ENCODE results near the gene SYNPO2. TPM values are rescaled to one million over a fixed set of nuclear protein-coding genes. Genes with fewer than 3 reads are reported as not detected.

The SYNPO2 gene
- total and polyA plus RNA-seq, 10 of the 15 experiments (the other 5 are each of a cell fraction or from before 2014, with no cell fraction given): 0.04 to 0.34 (median 0.28) TPM

- in situ Hi-C loops (cut with MboI): no loop called here
- no peak overlapping the region for H3K4me3 ChIP-seq
- no peak overlapping the region for H2AFZ ChIP-seq (ENCODE audit: control insufficient read depth, low read depth, low read length)
- WGBS (ENCODE audit: insufficient coverage, insufficient replicate concordance, low lambda C conversion rate, missing lambda C conversion rate): 5% methylated on average over 1 of the region's 1 CpG
- no TSS peak for BruUV-seq (replicated peaks)
- no peak overlapping the region for H3K27ac ChIP-seq (ENCODE audit: control insufficient read depth, insufficient read depth)
- no peaks in the 10 kb centered on the region for H3K36me3 ChIP-seq (ENCODE audit: control insufficient read depth in 2 of 2, insufficient read depth in 2 of 2, low read length in 1 of 2)
- SMC1A ChIA-PET (ENCODE audit: uncharacterized antibody, unreplicated experiment): no interaction called here
- POLR2A ChIA-PET: no interaction called here
- H3K27me3 ChIP-seq (replicated peaks in 1 of 2; ENCODE audit: control insufficient read depth in 2 of 2, insufficient read depth in 2 of 2, low read length in 1 of 2): no peaks in the 10 kb centered on the region
- CTCF ChIA-PET: no interaction called here
- TF ChIP-seq CREB1 (IDR thresholded peaks at IDR 0.05; ENCODE audit: low read depth): no peak
- TF ChIP-seq NRF1 (conservative IDR thresholded peaks at IDR 0.05; ENCODE audit: low read depth, low read length): no peak
- TF ChIP-seq MTA3 (IDR thresholded peaks at IDR 0.05; ENCODE audit: borderline replicate concordance, low read length): no peak
- no peak for TF ChIP-seq NFXL1 (IDR thresholded peaks at IDR 0.05; ENCODE audit: borderline replicate concordance)
- no peak for TF ChIP-seq SMARCA5 (IDR thresholded peaks at IDR 0.05)
- TF ChIP-seq NBN (IDR thresholded peaks at IDR 0.05): no peak
- no peak for TF ChIP-seq MTA2 (IDR thresholded peaks at IDR 0.05; ENCODE audit: low read depth)
- no peak for TF ChIP-seq NFYA (IDR thresholded peaks at IDR 0.05; ENCODE audit: borderline replicate concordance, low read depth, low read length)
- no peaks in the 10 kb centered on the region for H3K79me2 ChIP-seq (ENCODE audit: control insufficient read depth, insufficient read depth, low read length)
- H3K9me3 ChIP-seq (replicated peaks; ENCODE audit: control insufficient read depth, insufficient read depth, low read length): no peaks in the 10 kb centered on the region
- no peaks in the 10 kb centered on the region for H3K4me1 ChIP-seq (ENCODE audit: control insufficient read depth, insufficient read depth, low read length)
- no peak overlapping the region for H3K4me2 ChIP-seq (ENCODE audit: control insufficient read depth, insufficient read depth)
- H3K9ac ChIP-seq (ENCODE audit: control insufficient read depth, insufficient read depth, low read length): no peak overlapping the region
- ATAC-seq (no peak), FAIRE-seq (no peak), DNase-seq (ENCODE audit: low read depth, low spot score) (no peak)
- no peaks in the 10 kb centered on the region for H4K20me1 ChIP-seq (ENCODE audit: control insufficient read depth, insufficient read depth)
- RAD21 ChIA-PET (ENCODE audit: unreplicated experiment): no interaction called here
- intact Hi-C loops (cut with micrococcal nuclease; ENCODE audit: unreplicated experiment): no loop called here
These were observed 62.4 kb downstream of the SYNPO2 start for GRCh38 chr4:118950929-118951570.

DNA sequence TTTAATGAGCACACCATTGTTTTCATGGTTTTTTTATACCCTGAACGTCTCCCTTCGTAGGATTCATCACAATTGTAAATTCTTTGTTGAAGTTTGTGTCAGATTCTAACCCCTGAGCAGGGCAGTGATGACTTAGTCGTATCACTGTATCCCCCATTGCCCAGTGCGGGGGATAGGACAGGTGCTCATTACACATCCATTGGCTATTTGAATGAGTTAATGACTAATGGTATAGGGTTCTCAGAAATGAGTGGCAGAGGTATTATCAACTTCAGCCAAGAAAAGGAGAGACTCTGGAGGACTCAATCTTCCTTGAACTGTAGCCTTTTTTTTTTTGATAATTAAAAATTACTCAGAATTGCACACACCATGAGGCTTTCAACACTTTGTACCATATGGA is 64.6 kb downstream of the SYNPO2 start:
- no peak for FAIRE-seq
- no peak overlapping the region for H3K27ac ChIP-seq (ENCODE audit: control insufficient read depth, insufficient read depth)
- no peaks in the 10 kb centered on the region for H3K27me3 ChIP-seq (replicated peaks in 1 of 2; ENCODE audit: control insufficient read depth in 2 of 2, insufficient read depth in 2 of 2, low read length in 1 of 2)
- in situ Hi-C loops (cut with MboI) (no loop called here), intact Hi-C loops (cut with micrococcal nuclease; ENCODE audit: unreplicated experiment) (no loop called here)
- no peaks in the 10 kb centered on the region for H3K4me1 ChIP-seq (ENCODE audit: control insufficient read depth, insufficient read depth, low read length)
- ChIA-PET SMC1A (ENCODE audit: uncharacterized antibody, unreplicated experiment) (interaction anchor here (1.5 kb wide), 1 partner anchor 14 kb away, joined by 5 read pairs; no protein-coding TSS in a partner anchor), POLR2A (interaction anchor here (0.7 kb wide), 1 partner anchor 630 kb away, joined by 3 read pairs; no protein-coding TSS in a partner anchor), CTCF (no interaction called here), RAD21 (ENCODE audit: unreplicated experiment) (no interaction called here)
- H3K9ac ChIP-seq (ENCODE audit: control insufficient read depth, insufficient read depth, low read length): no peak overlapping the region
- no peak for DNase-seq (ENCODE audit: low read depth, low spot score)
- H2AFZ ChIP-seq (ENCODE audit: control insufficient read depth, low read depth, low read length): no peak overlapping the region
- no peaks in the 10 kb centered on the region for H3K79me2 ChIP-seq (ENCODE audit: control insufficient read depth, insufficient read depth, low read length)
- 10% methylated on average over 4 of the region's 4 CpGs for WGBS (ENCODE audit: insufficient coverage, insufficient replicate concordance, low lambda C conversion rate, missing lambda C conversion rate)
- no peak overlapping the region for H3K4me3 ChIP-seq
- H4K20me1 ChIP-seq (ENCODE audit: control insufficient read depth, insufficient read depth): no peaks in the 10 kb centered on the region
- no peaks in the 10 kb centered on the region for H3K36me3 ChIP-seq (ENCODE audit: control insufficient read depth in 2 of 2, insufficient read depth in 2 of 2, low read length in 1 of 2)
- no peaks in the 10 kb centered on the region for H3K9me3 ChIP-seq (replicated peaks; ENCODE audit: control insufficient read depth, insufficient read depth, low read length)
- BruUV-seq (replicated peaks): no TSS peak
- no peak for ATAC-seq
- H3K4me2 ChIP-seq (ENCODE audit: control insufficient read depth, insufficient read depth): no peak overlapping the region
- no peak for TF ChIP-seq BMI1 (IDR thresholded peaks at IDR 0.05; ENCODE audit: borderline replicate concordance)
- no peak for TF ChIP-seq EGR1 (IDR thresholded peaks at IDR 0.05; ENCODE audit: borderline replicate concordance in 1 of 2, low read depth in 2 of 2, low read length in 2 of 2)
- TF ChIP-seq NFYB (IDR thresholded peaks at IDR 0.05; ENCODE audit: insufficient read depth, low read depth, low read length): no peak
- no peak for TF ChIP-seq HCFC1 (IDR thresholded peaks at IDR 0.05; ENCODE audit: low read length)
- TF ChIP-seq, protein P1, sequence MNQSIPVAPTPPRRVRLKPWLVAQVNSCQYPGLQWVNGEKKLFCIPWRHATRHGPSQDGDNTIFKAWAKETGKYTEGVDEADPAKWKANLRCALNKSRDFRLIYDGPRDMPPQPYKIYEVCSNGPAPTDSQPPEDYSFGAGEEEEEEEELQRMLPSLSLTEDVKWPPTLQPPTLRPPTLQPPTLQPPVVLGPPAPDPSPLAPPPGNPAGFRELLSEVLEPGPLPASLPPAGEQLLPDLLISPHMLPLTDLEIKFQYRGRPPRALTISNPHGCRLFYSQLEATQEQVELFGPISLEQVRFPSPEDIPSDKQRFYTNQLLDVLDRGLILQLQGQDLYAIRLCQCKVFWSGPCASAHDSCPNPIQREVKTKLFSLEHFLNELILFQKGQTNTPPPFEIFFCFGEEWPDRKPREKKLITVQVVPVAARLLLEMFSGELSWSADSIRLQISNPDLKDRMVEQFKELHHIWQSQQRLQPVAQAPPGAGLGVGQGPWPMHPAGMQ (IDR thresholded peaks at IDR 0.05; ENCODE audit: borderline replicate concordance): no peak
- TF ChIP-seq E2F8 (IDR thresholded peaks at IDR 0.05; ENCODE audit: low read depth, partially characterized antibody): no peak

Measured in GM12878 (cell line).